ENCODE results near the gene VAMP4. TPM values are rescaled to one million over a fixed set of nuclear protein-coding genes. Genes with fewer than 3 reads are reported as not detected.

VAMP4 gene
- total RNA-seq, 1 donor from 2014 or later = 7.4 TPM

DNA sequence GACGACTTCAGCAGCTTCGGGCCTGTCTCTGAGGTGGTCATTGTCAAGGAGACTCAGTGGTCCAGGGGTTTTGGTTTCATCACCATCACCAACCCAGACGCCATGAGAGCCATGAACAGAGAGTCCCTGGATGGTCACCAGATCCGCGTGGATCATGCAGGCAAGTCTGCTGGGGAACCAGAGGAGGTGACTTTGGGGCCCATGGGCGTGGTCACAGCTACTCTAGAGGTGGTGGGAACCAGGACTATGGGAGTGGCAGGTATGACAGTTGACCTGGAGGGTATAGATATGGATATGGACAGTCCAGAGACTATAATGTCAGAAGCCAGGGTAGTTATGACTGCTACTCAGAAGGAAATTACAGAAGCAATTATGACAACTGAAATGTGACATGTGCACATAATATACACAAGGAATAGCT, 20.3 kb upstream of the VAMP4 start:
- no peak for FAIRE-seq
- H3K27me3 Mint-ChIP-seq (ENCODE audit: low read depth, unreplicated experiment) = no peaks in the 10 kb centered on the region

DNA sequence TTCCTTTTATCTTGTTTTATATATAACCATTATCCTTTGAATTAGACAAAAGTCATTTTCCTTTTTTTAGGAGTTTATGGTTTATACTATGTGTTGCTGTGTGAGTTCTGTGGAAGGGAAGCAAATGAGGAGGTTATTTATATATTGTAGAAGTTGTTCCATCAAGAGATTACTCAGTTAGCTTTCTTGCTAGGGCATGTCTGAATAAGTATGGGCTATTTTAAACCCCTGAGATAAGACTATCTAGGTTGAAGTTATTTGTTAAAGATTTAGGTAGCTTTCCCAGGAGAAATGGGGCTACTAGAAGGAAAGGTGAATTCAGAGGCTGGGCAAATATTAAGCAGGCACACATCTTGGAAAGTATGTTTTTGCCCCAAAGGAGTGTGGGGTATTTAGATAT, 16.1 kb upstream of the VAMP4 start:
- Histone ChIP-seq H4K20me1 (ENCODE audit: insufficient read depth, low read length) (no peaks in the 10 kb centered on the region), H3K4me2 (ENCODE audit: low read length) (no peak overlapping the region), H3K9ac (ENCODE audit: low read length) (no peak overlapping the region), H3K36me3 (ENCODE audit: insufficient read depth, low read length) (no peaks in the 10 kb centered on the region), H3K9me3 (ENCODE audit: insufficient read depth, low read depth, low read length) (no peaks in the 10 kb centered on the region), H3K27me3 (ENCODE audit: insufficient read depth, low read length) (no peaks in the 10 kb centered on the region), H3K4me3 (ENCODE audit: insufficient read depth, low read depth, low read length) (no peak overlapping the region), H3K27ac (ENCODE audit: low read depth, low read length) (no peak overlapping the region), H3K79me2 (ENCODE audit: insufficient read depth, low read length) (no peaks in the 10 kb centered on the region), H2AFZ (ENCODE audit: low read depth, low read length) (no peak overlapping the region), H3K4me1 (ENCODE audit: insufficient read depth, low read length) (peaks cover 9% of the 10 kb centered on the region)
- no peak for FAIRE-seq
- H3K4me1 Mint-ChIP-seq (ENCODE audit: low read depth, unreplicated experiment) = peaks cover 13% of the 10 kb centered on the region
- peaks cover 1% of the 10 kb centered on the region for H3K36me3 Mint-ChIP-seq (ENCODE audit: low read depth, unreplicated experiment)
- H3K9me3 Mint-ChIP-seq (ENCODE audit: unreplicated experiment) = peaks cover 16% of the 10 kb centered on the region
- H3K27ac Mint-ChIP-seq (ENCODE audit: unreplicated experiment) = no peak overlapping the region
- no peak for DNase-seq (ENCODE audit: low read depth)
- H3K4me3 Mint-ChIP-seq (ENCODE audit: unreplicated experiment) = no peak overlapping the region
- no peaks in the 10 kb centered on the region for H3K27me3 Mint-ChIP-seq (ENCODE audit: low read depth, unreplicated experiment)
- TF ChIP-seq, protein P1, sequence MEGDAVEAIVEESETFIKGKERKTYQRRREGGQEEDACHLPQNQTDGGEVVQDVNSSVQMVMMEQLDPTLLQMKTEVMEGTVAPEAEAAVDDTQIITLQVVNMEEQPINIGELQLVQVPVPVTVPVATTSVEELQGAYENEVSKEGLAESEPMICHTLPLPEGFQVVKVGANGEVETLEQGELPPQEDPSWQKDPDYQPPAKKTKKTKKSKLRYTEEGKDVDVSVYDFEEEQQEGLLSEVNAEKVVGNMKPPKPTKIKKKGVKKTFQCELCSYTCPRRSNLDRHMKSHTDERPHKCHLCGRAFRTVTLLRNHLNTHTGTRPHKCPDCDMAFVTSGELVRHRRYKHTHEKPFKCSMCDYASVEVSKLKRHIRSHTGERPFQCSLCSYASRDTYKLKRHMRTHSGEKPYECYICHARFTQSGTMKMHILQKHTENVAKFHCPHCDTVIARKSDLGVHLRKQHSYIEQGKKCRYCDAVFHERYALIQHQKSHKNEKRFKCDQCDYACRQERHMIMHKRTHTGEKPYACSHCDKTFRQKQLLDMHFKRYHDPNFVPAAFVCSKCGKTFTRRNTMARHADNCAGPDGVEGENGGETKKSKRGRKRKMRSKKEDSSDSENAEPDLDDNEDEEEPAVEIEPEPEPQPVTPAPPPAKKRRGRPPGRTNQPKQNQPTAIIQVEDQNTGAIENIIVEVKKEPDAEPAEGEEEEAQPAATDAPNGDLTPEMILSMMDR (IDR thresholded peaks at IDR 0.05; ENCODE audit: insufficient read depth, low read depth, low read length) = no peak
- no peak for TF ChIP-seq EZH2 (IDR thresholded peaks at IDR 0.05; ENCODE audit: insufficient read depth, low read length)

More for the DNA sequence above, 20.3 kb upstream of the VAMP4 start:
- Histone ChIP-seq H3K4me1 (ENCODE audit: insufficient read depth, low read length) (no peaks in the 10 kb centered on the region), H3K27ac (ENCODE audit: low read depth, low read length) (no peak overlapping the region), H3K27me3 (ENCODE audit: insufficient read depth, low read length) (peaks cover 3% of the 10 kb centered on the region), H4K20me1 (ENCODE audit: insufficient read depth, low read length) (no peaks in the 10 kb centered on the region), H3K9me3 (ENCODE audit: insufficient read depth, low read depth, low read length) (no peaks in the 10 kb centered on the region), H3K4me3 (ENCODE audit: insufficient read depth, low read depth, low read length) (no peak overlapping the region), H3K9ac (ENCODE audit: low read length) (no peak overlapping the region), H3K4me2 (ENCODE audit: low read length) (no peak overlapping the region), H2AFZ (ENCODE audit: low read depth, low read length) (no peak overlapping the region), H3K36me3 (ENCODE audit: insufficient read depth, low read length) (no peaks in the 10 kb centered on the region), H3K79me2 (ENCODE audit: insufficient read depth, low read length) (no peaks in the 10 kb centered on the region)
- no peak for DNase-seq (ENCODE audit: low read depth)
- Mint-ChIP-seq H3K36me3 (ENCODE audit: low read depth, unreplicated experiment) (peaks cover 2% of the 10 kb centered on the region), H3K9me3 (ENCODE audit: unreplicated experiment) (peaks cover under 1% of the 10 kb centered on the region), H3K4me3 (ENCODE audit: unreplicated experiment) (no peak overlapping the region), H3K27ac (ENCODE audit: unreplicated experiment) (no peak overlapping the region), H3K4me1 (ENCODE audit: low read depth, unreplicated experiment) (no peaks in the 10 kb centered on the region)
- no peak for TF ChIP-seq EZH2 (IDR thresholded peaks at IDR 0.05; ENCODE audit: insufficient read depth, low read length)
- TF ChIP-seq, protein P1 (IDR thresholded peaks at IDR 0.05; ENCODE audit: insufficient read depth, low read depth, low read length) = no peak

DNA sequence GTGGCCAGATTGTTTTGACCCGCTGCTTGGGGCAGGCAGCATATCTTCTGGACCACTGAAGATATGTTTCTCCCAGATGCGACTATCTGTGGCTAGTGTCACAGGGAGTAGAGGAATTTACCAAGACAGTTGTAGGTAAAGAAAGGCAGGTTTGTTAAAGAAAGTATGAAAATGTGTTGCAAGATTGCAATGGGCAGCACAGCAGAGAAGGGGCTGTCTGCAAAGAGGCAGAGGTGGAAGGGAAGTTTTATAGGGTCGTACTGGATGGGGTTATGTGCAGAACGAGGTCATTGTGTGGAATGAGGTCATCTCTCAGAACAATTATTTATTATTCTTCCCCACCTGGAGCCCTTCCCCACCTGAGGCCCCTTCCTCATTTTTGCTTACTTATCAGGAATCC, 15.0 kb upstream of the VAMP4 start:
- Mint-ChIP-seq H3K4me3 (ENCODE audit: unreplicated experiment) (no peak overlapping the region), H3K27me3 (ENCODE audit: low read depth, unreplicated experiment) (no peaks in the 10 kb centered on the region), H3K36me3 (ENCODE audit: low read depth, unreplicated experiment) (no peaks in the 10 kb centered on the region), H3K4me1 (ENCODE audit: low read depth, unreplicated experiment) (peaks cover 13% of the 10 kb centered on the region), H3K27ac (ENCODE audit: unreplicated experiment) (no peak overlapping the region), H3K9me3 (ENCODE audit: unreplicated experiment) (peaks cover 16% of the 10 kb centered on the region)
- Histone ChIP-seq H2AFZ (ENCODE audit: low read depth, low read length) (no peak overlapping the region), H3K27me3 (ENCODE audit: insufficient read depth, low read length) (no peaks in the 10 kb centered on the region), H3K27ac (ENCODE audit: low read depth, low read length) (no peak overlapping the region), H3K79me2 (ENCODE audit: insufficient read depth, low read length) (no peaks in the 10 kb centered on the region), H4K20me1 (ENCODE audit: insufficient read depth, low read length) (no peaks in the 10 kb centered on the region), H3K36me3 (ENCODE audit: insufficient read depth, low read length) (no peaks in the 10 kb centered on the region), H3K4me3 (ENCODE audit: insufficient read depth, low read depth, low read length) (no peak overlapping the region), H3K9ac (ENCODE audit: low read length) (no peak overlapping the region), H3K4me2 (ENCODE audit: low read length) (no peak overlapping the region), H3K4me1 (ENCODE audit: insufficient read depth, low read length) (peaks cover 9% of the 10 kb centered on the region), H3K9me3 (ENCODE audit: insufficient read depth, low read depth, low read length) (no peaks in the 10 kb centered on the region)
- TF ChIP-seq EZH2 (IDR thresholded peaks at IDR 0.05; ENCODE audit: insufficient read depth, low read length) = no peak
- TF ChIP-seq, protein P1 (IDR thresholded peaks at IDR 0.05; ENCODE audit: insufficient read depth, low read depth, low read length) = no peak
- FAIRE-seq (no peak), DNase-seq (ENCODE audit: low read depth) (no peak)
